Mesendoderm (in vitro differentiated cells): ENCODE results near the gene GINM1.

Experiments used
- DNase-seq: peaks from one replicate; pipeline ENCODE4 v3.0.0; 2013
- H2AK5ac ChIP-seq: 2 replicates; pipeline ENCODE4 v1.6.1; 2013; ENCODE audit warnings: low read length, inconsistent platforms
- H2BK120ac ChIP-seq: 2 replicates; pipeline ENCODE4 v1.6.1; 2013; ENCODE audit warnings: low read depth, mild to moderate bottlenecking, low read length, moderate library complexity, mixed read lengths
- H2BK15ac ChIP-seq: replicated peaks from 2 replicates; pipeline ENCODE4 v1.6.1; 2013; ENCODE audit warnings: low read depth, mild to moderate bottlenecking, moderate library complexity
- H2BK5ac ChIP-seq: 2 replicates; pipeline ENCODE4 v1.6.1; 2013; ENCODE audit warnings: low read length, inconsistent platforms
- H3K18ac ChIP-seq: 2 replicates; pipeline ENCODE4 v1.6.1; 2013; ENCODE audit warnings: mild to moderate bottlenecking, low read length, mixed read lengths
- H3K23ac ChIP-seq: one replicate; pipeline ENCODE4 v1.6.1; 2013; ENCODE audit warnings: low read length
- H3K27ac ChIP-seq: 2 replicates; pipeline ENCODE4 v1.5.1; 2013; ENCODE audit warnings: low read depth, mild to moderate bottlenecking, inconsistent platforms, low read length, moderate library complexity
- H3K27me3 ChIP-seq: 2 replicates; pipeline ENCODE4 v1.6.1; 2013; ENCODE audit warnings: low read length, control low read depth, mild to moderate bottlenecking, inconsistent platforms; ENCODE audit not compliant: insufficient read depth, poor library complexity
- H3K36me3 ChIP-seq: 2 replicates; pipeline ENCODE4 v1.6.1; 2013; ENCODE audit warnings: low read length, inconsistent platforms; ENCODE audit not compliant: control insufficient read depth, insufficient read depth
- H3K4ac ChIP-seq: one replicate; pipeline ENCODE4 v1.6.1; 2013; ENCODE audit warnings: low read depth, mild to moderate bottlenecking, low read length, moderate library complexity
- H3K4me1 ChIP-seq: 2 replicates; pipeline ENCODE4 v1.6.1; 2013; ENCODE audit warnings: low read depth, low read length, inconsistent platforms; ENCODE audit not compliant: control insufficient read depth
- H3K4me2 ChIP-seq: 2 replicates; pipeline ENCODE4 v1.6.1; 2013; ENCODE audit warnings: low read length
- H3K4me3 ChIP-seq: 2 replicates; pipeline ENCODE4 v1.5.1; 2013; ENCODE audit warnings: mild to moderate bottlenecking, low read length
- H3K56ac ChIP-seq: one replicate; pipeline ENCODE4 v1.6.1; 2013; ENCODE audit warnings: low read length
- H3K79me1 ChIP-seq: 2 replicates; pipeline ENCODE4 v1.6.1; 2013; ENCODE audit warnings: low read length, inconsistent platforms
- H3K79me2 ChIP-seq: 2 replicates; pipeline ENCODE4 v1.6.1; 2013; ENCODE audit warnings: mild to moderate bottlenecking, low read length; ENCODE audit not compliant: control insufficient read depth, insufficient read depth
- H3K9ac ChIP-seq: 2 replicates; pipeline ENCODE4 v1.6.1; 2013; ENCODE audit warnings: low read length, inconsistent platforms
- H4K5ac ChIP-seq: one replicate; pipeline ENCODE4 v1.6.1; 2013; ENCODE audit warnings: low read length
- H4K8ac ChIP-seq: one replicate; pipeline ENCODE4 v1.6.1; 2013; ENCODE audit warnings: low read depth, mild to moderate bottlenecking, control low read depth, low read length, moderate library complexity
- WGBS: extraction: QIAGEN DNeasy Blood & Tissue Kit; methylation state at CpG from one replicate; pipeline ENCODE4 v1.1.7; 2013; ENCODE audit warnings: low lambda C conversion rate, missing lambda C conversion rate; ENCODE audit not compliant: insufficient coverage; ENCODE audit errors: extremely low coverage; 5-methylcytosine and 5-hydroxymethylcytosine counted together

The GINM1 gene

GRCh38 chr6:149563203-149563927, 2.8 kb upstream of the GINM1 start:
- no CpG with 5 or more reads among the region's 5 CpGs for WGBS

GRCh38 chr6:149563928-149564325, 2.2 kb upstream of the GINM1 start:
- no peak overlapping the region for H3K18ac ChIP-seq
- no peak overlapping the region for H3K56ac ChIP-seq
- no peak overlapping the region for H2BK120ac ChIP-seq
- H3K27ac ChIP-seq: no peak overlapping the region
- no peak overlapping the region for H3K23ac ChIP-seq
- no peaks in the 10 kb centered on the region for H3K27me3 ChIP-seq
- H4K5ac ChIP-seq: no peak overlapping the region
- no peak overlapping the region for H3K4me2 ChIP-seq
- H3K79me1 ChIP-seq: peaks cover 7% of the 10 kb centered on the region
- H3K4me1 ChIP-seq: no peaks in the 10 kb centered on the region
- no peak overlapping the region for H3K4me3 ChIP-seq
- H4K8ac ChIP-seq: no peak overlapping the region
- H3K36me3 ChIP-seq: no peaks in the 10 kb centered on the region
- peaks cover 12% of the 10 kb centered on the region for H3K79me2 ChIP-seq
- no peak for DNase-seq
- no peak overlapping the region for H3K9ac ChIP-seq
- no peak overlapping the region for H2AK5ac ChIP-seq
- no CpG with 5 or more reads among the region's 3 CpGs for WGBS
- no peak overlapping the region for H2BK15ac ChIP-seq
- no peak overlapping the region for H3K4ac ChIP-seq
- no peak overlapping the region for H2BK5ac ChIP-seq

More at GRCh38 chr6:149563203-149563927, 2.8 kb upstream of the GINM1 start:
- Histone ChIP-seq H2BK5ac (no peak overlapping the region), H2AK5ac (no peak overlapping the region), H2BK15ac (no peak overlapping the region), H3K4me2 (no peak overlapping the region), H3K27ac (no peak overlapping the region), H2BK120ac (no peak overlapping the region), H3K9ac (no peak overlapping the region), H4K5ac (no peak overlapping the region), H3K79me1 (peaks cover 7% of the 10 kb centered on the region), H3K79me2 (peaks cover 12% of the 10 kb centered on the region), H3K4ac (no peak overlapping the region), H3K23ac (no peak overlapping the region), H3K4me3 (no peak overlapping the region), H3K56ac (no peak overlapping the region), H3K4me1 (no peaks in the 10 kb centered on the region), H3K18ac (no peak overlapping the region), H3K27me3 (no peaks in the 10 kb centered on the region), H3K36me3 (no peaks in the 10 kb centered on the region), H4K8ac (no peak overlapping the region)
- DNase-seq: no peak

- Histone ChIP-seq H3K4me3 (peak overlapping the region; percentile 89), H3K27ac (peak overlapping the region; percentile 72), H3K4me1 (no peaks in the 10 kb centered on the region), H3K79me2 (peaks cover 14% of the 10 kb centered on the region), H3K27me3 (no peaks in the 10 kb centered on the region), H3K23ac (peak overlapping the region; percentile 24), H3K9ac (peak overlapping the region; percentile 93), H2BK15ac (no peak overlapping the region), H4K8ac (peak overlapping the region; percentile 14), H3K56ac (peak overlapping the region; percentile 96), H3K4ac (peak overlapping the region; percentile 66), H4K5ac (no peak overlapping the region), H2BK5ac (no peak overlapping the region), H3K18ac (peak overlapping the region; percentile 72), H3K36me3 (no peaks in the 10 kb centered on the region), H2AK5ac (no peak overlapping the region), H3K4me2 (peak overlapping the region; percentile 90), H2BK120ac (no peak overlapping the region), H3K79me1 (peaks cover 7% of the 10 kb centered on the region)
- WGBS: no CpG with 5 or more reads among the region's 81 CpGs
- peak; percentile 73 for DNase-seq
Observed at GRCh38 chr6:149566410-149567193, 427 bp downstream of the GINM1 start.

- Histone ChIP-seq H4K8ac (no peak overlapping the region), H3K27me3 (no peaks in the 10 kb centered on the region), H3K4me2 (peak overlapping the region; percentile 90), H2AK5ac (no peak overlapping the region), H3K27ac (no peak overlapping the region), H2BK15ac (no peak overlapping the region), H3K23ac (no peak overlapping the region), H3K36me3 (no peaks in the 10 kb centered on the region), H3K4me1 (no peaks in the 10 kb centered on the region), H4K5ac (no peak overlapping the region), H3K18ac (no peak overlapping the region), H3K56ac (no peak overlapping the region), H3K4me3 (peak overlapping the region; percentile 89), H3K79me1 (peaks cover 7% of the 10 kb centered on the region), H3K79me2 (peaks cover 14% of the 10 kb centered on the region), H2BK5ac (no peak overlapping the region), H2BK120ac (no peak overlapping the region), H3K9ac (peak overlapping the region; percentile 93), H3K4ac (no peak overlapping the region)
- WGBS: no CpG with 5 or more reads among the region's 12 CpGs
- DNase-seq: no peak
Observed at GRCh38 chr6:149567194-149567586, 1.0 kb downstream of the GINM1 start.

GRCh38 chr6:149567945-149568585, 1.9 kb downstream of the GINM1 start:
- H4K5ac ChIP-seq: no peak overlapping the region
- DNase-seq: no peak
- H3K18ac ChIP-seq: no peak overlapping the region
- peaks cover 7% of the 10 kb centered on the region for H3K79me1 ChIP-seq
- H3K23ac ChIP-seq: no peak overlapping the region
- H3K9ac ChIP-seq: no peak overlapping the region
- no peak overlapping the region for H3K27ac ChIP-seq
- H3K27me3 ChIP-seq: no peaks in the 10 kb centered on the region
- H2BK15ac ChIP-seq: no peak overlapping the region
- WGBS: no CpG with 5 or more reads among the region's 7 CpGs
- H4K8ac ChIP-seq: no peak overlapping the region
- H2AK5ac ChIP-seq: no peak overlapping the region
- no peak overlapping the region for H3K56ac ChIP-seq
- no peaks in the 10 kb centered on the region for H3K4me1 ChIP-seq
- no peak overlapping the region for H3K4me3 ChIP-seq
- no peak overlapping the region for H3K4ac ChIP-seq
- H2BK120ac ChIP-seq: no peak overlapping the region
- H3K4me2 ChIP-seq: no peak overlapping the region
- H3K36me3 ChIP-seq: no peaks in the 10 kb centered on the region
- H2BK5ac ChIP-seq: no peak overlapping the region
- H3K79me2 ChIP-seq: peaks cover 14% of the 10 kb centered on the region
